Tibial artery (tissue), 4 donors: ENCODE data around the gene EID1.

Experiments
- DNase-seq, 2 donors: peaks; one replicate each; pipeline ENCODE4 v3.0.0-alpha.2; 2019
- H3K27ac ChIP-seq, 2 donors: fragments of 200-600 bp; sonication (generic) in 1 of 2; 1 replicate in 1 of 2; 2 replicates in 1 of 2; pipeline ENCODE4 v1.5.1; 2018 to 2019; ENCODE audit warnings: mild to moderate bottlenecking in 1 of 2
- H3K27me3 ChIP-seq, 2 donors: fragments of 200-600 bp; sonication (generic) in 1 of 2; one replicate each; pipeline versions ENCODE4 v1.5.1 to v1.6.0; 2016 to 2019
- H3K36me3 ChIP-seq, 3 donors: fragments of 200-600 bp; sonication (generic) in 2 of 3; one replicate each; pipeline ENCODE4 v1.5.1; 2016 to 2019; ENCODE audit warnings: mild to moderate bottlenecking in 2 of 3
- H3K4me1 ChIP-seq, 4 donors: fragments of 200-600 bp; sonication (generic) in 2 of 4; 1 replicate in 3 of 4; 2 replicates in 1 of 4; pipeline ENCODE4 v1.5.1; 2016 to 2019
- H3K4me3 ChIP-seq, 2 donors: fragments of 200-600 bp; sonication (generic) in 1 of 2; 1 replicate in 1 of 2; 2 replicates in 1 of 2; pipeline ENCODE4 v1.5.1; 2018 to 2019; ENCODE audit warnings: mild to moderate bottlenecking in 2 of 2
- H3K9me3 ChIP-seq, 3 donors: fragments of 200-600 bp; sonication (generic) in 1 of 3; one replicate each; pipeline ENCODE4 v1.5.1; 2016 to 2019
- intact Hi-C: fragments of 100-400 bp; cut with DNase I; formaldehyde crosslinking; loops from one replicate; pipeline ENCODE4 v1.15.0; 2023; ENCODE audit warnings: low total_unique reads
- TF ChIP-seq, protein P1 (sequence below), 2 experiments: fragments of 200-600 bp in 1 of 2; fragments of 450-650 bp in 1 of 2; IDR thresholded peaks; one replicate each; pipeline ENCODE4 v1.5.1; 2017 to 2019; ENCODE audit warnings: antibody characterized with exemption in 2 of 2, mild to moderate bottlenecking in 1 of 2, moderate library complexity in 1 of 2

The EID1 gene, protein sequence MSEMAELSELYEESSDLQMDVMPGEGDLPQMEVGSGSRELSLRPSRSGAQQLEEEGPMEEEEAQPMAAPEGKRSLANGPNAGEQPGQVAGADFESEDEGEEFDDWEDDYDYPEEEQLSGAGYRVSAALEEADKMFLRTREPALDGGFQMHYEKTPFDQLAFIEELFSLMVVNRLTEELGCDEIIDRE

DNA sequence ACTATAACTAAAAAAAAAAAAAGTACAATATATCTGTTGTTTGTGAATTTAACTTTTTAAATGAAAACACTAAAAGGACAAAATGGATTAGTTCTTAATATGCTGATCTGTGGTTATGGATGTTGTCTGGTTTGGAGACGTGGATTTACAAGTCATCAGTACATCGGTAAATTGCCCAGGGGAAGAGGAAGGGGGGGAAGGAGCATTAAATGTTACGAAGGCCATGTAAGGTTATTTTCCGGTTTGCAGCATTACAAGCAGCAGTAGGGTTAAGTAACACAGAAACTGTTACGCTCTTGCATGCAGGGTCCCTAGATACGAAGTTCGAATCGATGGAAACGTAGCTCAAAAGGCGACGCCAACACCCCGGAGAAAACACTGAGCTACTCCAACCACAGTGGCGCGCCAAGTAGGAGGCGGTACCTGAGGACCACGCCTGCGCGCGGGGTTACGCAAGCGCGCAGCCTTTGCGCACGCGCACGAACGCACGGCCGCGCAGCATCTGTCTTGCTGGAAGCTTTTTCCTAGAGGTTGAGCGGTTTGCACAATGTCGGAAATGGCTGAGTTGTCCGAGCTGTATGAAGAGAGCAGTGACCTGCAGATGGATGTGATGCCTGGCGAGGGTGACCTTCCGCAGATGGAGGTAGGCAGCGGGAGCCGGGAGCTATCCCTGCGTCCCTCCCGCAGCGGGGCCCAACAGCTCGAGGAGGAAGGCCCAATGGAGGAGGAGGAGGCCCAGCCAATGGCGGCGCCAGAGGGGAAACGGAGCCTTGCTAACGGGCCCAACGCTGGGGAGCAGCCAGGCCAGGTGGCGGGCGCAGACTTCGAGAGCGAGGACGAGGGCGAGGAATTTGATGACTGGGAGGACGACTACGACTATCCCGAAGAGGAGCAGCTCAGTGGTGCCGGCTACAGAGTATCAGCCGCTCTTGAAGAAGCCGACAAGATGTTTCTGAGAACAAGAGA is at the start of gene EID1:
TSS of gene EID1 (plus strand) at position 505 of the 966 bp plus-strand sequence. CDS start at position 548, 43 bp downstream.
- peak; percentile 93 to 97 for DNase-seq
- TF ChIP-seq, protein P1, sequence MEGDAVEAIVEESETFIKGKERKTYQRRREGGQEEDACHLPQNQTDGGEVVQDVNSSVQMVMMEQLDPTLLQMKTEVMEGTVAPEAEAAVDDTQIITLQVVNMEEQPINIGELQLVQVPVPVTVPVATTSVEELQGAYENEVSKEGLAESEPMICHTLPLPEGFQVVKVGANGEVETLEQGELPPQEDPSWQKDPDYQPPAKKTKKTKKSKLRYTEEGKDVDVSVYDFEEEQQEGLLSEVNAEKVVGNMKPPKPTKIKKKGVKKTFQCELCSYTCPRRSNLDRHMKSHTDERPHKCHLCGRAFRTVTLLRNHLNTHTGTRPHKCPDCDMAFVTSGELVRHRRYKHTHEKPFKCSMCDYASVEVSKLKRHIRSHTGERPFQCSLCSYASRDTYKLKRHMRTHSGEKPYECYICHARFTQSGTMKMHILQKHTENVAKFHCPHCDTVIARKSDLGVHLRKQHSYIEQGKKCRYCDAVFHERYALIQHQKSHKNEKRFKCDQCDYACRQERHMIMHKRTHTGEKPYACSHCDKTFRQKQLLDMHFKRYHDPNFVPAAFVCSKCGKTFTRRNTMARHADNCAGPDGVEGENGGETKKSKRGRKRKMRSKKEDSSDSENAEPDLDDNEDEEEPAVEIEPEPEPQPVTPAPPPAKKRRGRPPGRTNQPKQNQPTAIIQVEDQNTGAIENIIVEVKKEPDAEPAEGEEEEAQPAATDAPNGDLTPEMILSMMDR (IDR thresholded peaks at IDR 0.05): peak in 1 of 2 experiments; percentile 5
- intact Hi-C loops: loop anchor here (5.0 kb wide), 2 partner anchors 84 to 169 kb away; partner anchors contain the start of genes SECISBP2L and SHC4

GRCh38 chr15:48828471-48828870 is 49.5 kb upstream of the EID1 start:
- no peak overlapping the region for H3K4me3 ChIP-seq

More for the DNA sequence above, at the start of gene EID1:
- Histone ChIP-seq H3K27ac (peak within 1 kb of the TSS; percentile 90 to 91), H3K36me3 (no peaks in the 10 kb centered on the region), H3K4me1 (peaks cover 0 to 22% (median 8%) of the 10 kb centered on the region in 4 donors), H3K4me3 (peak within 1 kb of the TSS; percentile 79 to 83), H3K27me3 (no peaks in the 10 kb centered on the region), H3K9me3 (no peaks in the 10 kb centered on the region)

GRCh38 chr15:48828906-48829305 is 49.0 kb upstream of the EID1 start:
- intact Hi-C loops: no loop called here
- Histone ChIP-seq H3K9me3 (no peaks in the 10 kb centered on the region), H3K4me3 (no peak overlapping the region), H3K27ac (no peak overlapping the region), H3K36me3 (peaks cover 9 to 24% (median 11%) of the 10 kb centered on the region in 3 donors), H3K27me3 (no peaks in the 10 kb centered on the region), H3K4me1 (no peaks in the 10 kb centered on the region)
- DNase-seq: no peak
- TF ChIP-seq, protein P1 (IDR thresholded peaks at IDR 0.05): no peak

More at GRCh38 chr15:48828471-48828870, 49.5 kb upstream of the EID1 start:
- H3K27ac ChIP-seq: no peak overlapping the region
- no peaks in the 10 kb centered on the region for H3K27me3 ChIP-seq
- no peaks in the 10 kb centered on the region for H3K9me3 ChIP-seq
- DNase-seq: no peak
- TF ChIP-seq, protein P1 (IDR thresholded peaks at IDR 0.05): no peak
- intact Hi-C loops: no loop called here
- H3K36me3 ChIP-seq: peaks cover 4 to 20% (median 7%) of the 10 kb centered on the region in 3 donors
- no peaks in the 10 kb centered on the region for H3K4me1 ChIP-seq

- DNase-seq: no peak
Observed at GRCh38 chr15:48832648-48833047, 45.3 kb upstream of the EID1 start.

DNA sequence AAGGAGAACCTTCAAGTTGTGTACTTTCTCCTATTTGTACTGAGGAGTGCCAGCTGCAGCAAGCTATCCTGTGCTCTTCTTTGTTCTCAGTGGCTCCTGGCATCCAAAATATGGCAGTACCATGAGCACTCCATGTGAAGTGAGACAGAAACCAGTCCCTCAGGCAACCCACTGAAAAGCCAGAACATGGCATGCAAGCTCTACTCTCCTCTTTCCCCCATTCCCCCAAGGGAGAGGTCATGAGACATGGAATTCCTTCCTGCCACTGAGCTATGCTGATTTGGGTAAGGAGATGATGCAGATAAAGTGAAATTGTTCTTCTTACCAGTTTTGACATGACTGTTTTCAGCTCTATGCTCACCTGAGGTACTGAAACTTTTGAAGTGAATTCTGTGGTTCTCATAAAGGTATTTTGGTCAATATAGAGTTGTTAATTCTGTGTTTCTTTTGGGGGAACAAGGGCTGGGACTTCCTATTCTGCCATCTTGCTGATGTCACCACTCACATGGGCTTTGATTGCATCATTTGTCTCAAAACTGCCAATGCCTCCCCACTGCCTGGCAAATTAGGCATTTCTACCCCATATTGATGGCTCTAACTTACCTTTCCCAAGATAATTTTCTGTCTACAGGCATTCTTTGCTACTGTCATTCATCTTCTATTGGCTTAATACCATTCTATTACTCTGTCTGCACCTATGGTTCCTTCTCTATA is 44.3 kb upstream of the EID1 start:
- intact Hi-C loops: no loop called here
- no peaks in the 10 kb centered on the region for H3K27me3 ChIP-seq

More at GRCh38 chr15:48832648-48833047, 45.3 kb upstream of the EID1 start:
- Histone ChIP-seq H3K27me3 (no peaks in the 10 kb centered on the region), H3K9me3 (no peaks in the 10 kb centered on the region), H3K4me3 (no peak overlapping the region), H3K27ac (no peak overlapping the region), H3K36me3 (peaks cover 9 to 24% (median 14%) of the 10 kb centered on the region in 3 donors), H3K4me1 (no peaks in the 10 kb centered on the region)
- intact Hi-C loops: no loop called here
- TF ChIP-seq, protein P1 (IDR thresholded peaks at IDR 0.05): no peak

More for the DNA sequence above, 44.3 kb upstream of the EID1 start:
- peaks cover 9 to 24% (median 14%) of the 10 kb centered on the region in 3 donors for H3K36me3 ChIP-seq
- DNase-seq: no peak
- H3K4me3 ChIP-seq: no peak overlapping the region
- H3K27ac ChIP-seq: no peak overlapping the region
- TF ChIP-seq, protein P1 (IDR thresholded peaks at IDR 0.05): no peak
- H3K9me3 ChIP-seq: no peaks in the 10 kb centered on the region
- no peaks in the 10 kb centered on the region for H3K4me1 ChIP-seq
